Jurkat, Clone E6-1 (cell line): Measurements from ENCODE around the gene NAV2.
"Not testable (repeated sequence)": the region's sequence is repeated elsewhere in the genome, so short reads cannot be mapped to it uniquely, and the experiment has no call there.

ENCODE experiments used
- DNase-seq: peaks from one replicate; pipeline ENCODE4 v3.0.0-alpha.2; 2011; ENCODE audit warnings: low read depth, low spot score
- H3K4me3 ChIP-seq: 2 replicates; pipeline ENCODE4 v1.5.1; 2011; ENCODE audit warnings: mild to moderate bottlenecking, low read length, control low read depth, moderate library complexity

NAV2 gene

GRCh38 chr11:19869466-19869865, 156.8 kb downstream of the NAV2 start:
- DNase-seq, result no peak

DNA sequence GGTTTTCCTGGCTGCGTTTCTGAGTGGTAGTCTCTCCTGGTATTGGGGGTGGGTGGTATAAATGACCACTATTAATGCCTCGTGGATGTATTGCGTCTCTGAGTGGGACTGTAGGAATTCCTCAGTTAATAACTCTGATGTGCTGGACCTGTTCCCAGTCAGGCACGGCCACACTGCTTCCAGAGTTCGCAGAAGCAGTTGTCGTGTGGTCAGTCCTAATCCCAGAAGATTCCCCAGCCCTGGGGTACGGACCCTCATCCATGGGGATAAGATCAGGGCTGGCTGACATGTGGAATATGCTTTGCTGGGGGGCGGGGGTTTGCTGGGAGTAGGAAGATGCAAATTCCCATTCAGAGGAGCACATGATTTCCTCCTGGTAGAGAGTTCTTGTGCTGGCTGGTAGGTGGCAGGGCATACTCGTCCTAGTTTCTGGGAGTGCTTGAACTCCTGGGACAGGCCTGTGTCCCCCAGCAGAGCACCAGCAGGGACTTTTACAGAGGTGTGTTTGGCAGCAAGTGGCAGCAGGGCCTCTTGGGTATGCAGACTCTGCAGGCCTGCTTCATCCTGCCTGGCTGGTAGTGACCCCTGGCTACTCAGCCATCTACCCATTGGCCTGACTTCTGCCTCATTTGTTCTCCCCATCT, 157.4 kb downstream of the NAV2 start:
- no peak for DNase-seq
- no peak overlapping the region for H3K4me3 ChIP-seq

More at GRCh38 chr11:19869466-19869865, 156.8 kb downstream of the NAV2 start:
- no peak overlapping the region for H3K4me3 ChIP-seq

DNA sequence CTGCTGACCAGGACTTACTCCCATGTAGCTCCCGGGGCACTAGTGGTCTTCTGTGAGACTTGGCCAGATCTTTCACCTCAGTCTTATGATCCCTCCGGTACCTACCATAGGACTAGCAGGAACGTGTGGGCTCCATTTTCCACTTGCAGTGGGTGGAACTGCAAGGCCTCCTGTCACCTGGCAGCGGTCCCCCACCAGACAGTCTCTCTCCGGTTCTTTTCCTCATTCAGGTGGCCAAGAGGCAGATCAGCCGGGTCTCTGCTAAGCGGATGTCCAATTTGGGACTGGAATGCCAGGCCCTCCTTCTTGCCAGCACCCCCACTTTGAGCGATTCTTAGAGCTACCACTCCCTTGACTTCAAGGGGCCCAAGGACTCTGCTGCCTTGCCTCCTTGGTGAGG, 158.9 kb downstream of the NAV2 start:
- DNase-seq, result no peak
- no peak overlapping the region for H3K4me3 ChIP-seq

DNA sequence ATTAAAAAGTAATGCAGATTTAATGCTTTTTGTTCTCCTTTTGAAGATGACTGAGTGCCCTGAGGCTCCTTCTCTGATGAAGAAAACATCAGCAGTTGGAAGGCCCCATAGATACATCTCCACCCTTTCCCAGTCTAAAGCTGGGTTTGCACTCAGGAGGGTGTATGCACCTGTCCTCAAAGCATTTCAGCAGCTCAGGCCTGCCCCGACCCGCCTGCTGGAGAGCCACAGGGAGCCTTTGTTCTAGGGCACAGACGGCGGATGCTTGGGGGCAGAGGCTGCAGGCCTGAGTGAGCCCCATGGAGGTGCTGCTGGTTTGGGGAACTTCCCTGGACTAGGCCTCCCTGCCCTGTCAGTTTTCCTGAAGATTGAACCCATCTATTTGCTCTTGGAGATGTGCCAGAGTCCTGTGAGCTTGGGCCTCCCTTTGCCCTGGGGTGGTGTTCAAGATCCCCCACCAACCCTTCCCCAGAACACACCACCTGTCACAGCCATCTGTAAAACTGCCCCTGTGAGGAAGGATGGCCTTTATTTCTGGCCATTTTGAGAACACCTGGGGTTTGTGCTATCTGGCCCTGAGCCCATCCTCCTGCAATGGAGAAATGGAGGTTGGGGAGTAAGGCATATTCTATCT, 160.0 kb downstream of the NAV2 start:
- DNase-seq, result no peak
- no peak overlapping the region for H3K4me3 ChIP-seq

- no peak overlapping the region for H3K4me3 ChIP-seq
- no peak for DNase-seq
Measured at GRCh38 chr11:19873730-19874129, 161.1 kb downstream of the NAV2 start.

DNA sequence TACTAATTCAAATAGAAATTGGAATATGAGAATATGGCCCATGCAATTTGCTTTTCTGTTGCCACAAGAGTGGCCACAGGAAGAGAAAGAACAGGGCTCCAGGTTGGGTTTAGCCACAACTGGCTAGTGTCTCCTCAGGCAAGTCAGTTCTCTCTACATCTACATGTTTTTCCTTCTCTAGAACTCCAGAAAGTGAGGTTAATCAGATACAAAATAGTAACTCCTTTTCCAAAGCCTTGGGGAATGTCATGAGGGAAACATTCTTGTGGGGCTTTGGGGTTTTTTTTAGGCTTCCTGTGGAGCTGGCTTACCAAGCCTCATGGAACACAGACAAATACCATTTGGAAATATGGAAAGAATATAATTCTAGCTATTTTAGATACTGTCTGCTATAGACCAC, 161.6 kb downstream of the NAV2 start:
- no peak overlapping the region for H3K4me3 ChIP-seq
- DNase-seq, result no peak

DNA sequence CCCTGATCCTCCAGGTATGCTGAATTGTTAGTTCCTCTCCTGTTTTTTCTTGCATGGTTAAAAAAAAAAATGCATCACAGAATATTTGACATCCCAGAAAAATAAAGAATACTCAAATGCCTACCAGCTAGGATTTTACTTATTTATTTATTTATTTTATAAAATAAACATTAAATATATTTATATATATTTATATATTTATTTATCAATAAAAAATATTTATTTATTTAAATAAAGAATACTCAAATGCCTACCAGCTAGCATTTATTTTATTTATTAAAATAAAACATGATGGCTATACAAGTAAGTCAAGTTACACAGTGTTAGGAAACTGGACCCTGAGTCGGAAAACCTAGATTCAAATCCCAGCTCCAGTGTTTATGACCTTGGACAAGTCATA, 164.1 kb downstream of the NAV2 start:
- no peak for DNase-seq

DNA sequence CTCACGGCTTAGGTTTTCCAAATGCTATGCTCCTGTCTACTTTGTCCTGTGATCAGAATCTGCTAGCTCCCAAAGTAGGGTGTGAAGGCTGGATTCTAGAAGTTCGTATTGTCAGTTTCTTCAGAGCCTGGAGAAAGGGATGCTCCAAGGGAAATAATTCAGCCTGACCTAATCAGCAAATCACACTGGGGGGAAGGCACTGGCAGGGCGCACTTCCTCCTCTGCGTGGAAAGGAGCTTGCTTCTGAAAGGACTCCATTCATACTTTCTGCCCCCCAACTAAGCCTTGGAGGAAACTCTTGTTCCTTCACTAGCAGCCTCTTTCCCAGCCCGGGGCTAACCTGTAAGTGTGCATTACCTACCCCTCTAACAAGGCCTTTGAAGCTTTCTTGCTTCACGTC, 165.9 kb downstream of the NAV2 start:
- DNase-seq, result no peak

More for the DNA sequence above, 164.1 kb downstream of the NAV2 start:
- no peak overlapping the region for H3K4me3 ChIP-seq

DNA sequence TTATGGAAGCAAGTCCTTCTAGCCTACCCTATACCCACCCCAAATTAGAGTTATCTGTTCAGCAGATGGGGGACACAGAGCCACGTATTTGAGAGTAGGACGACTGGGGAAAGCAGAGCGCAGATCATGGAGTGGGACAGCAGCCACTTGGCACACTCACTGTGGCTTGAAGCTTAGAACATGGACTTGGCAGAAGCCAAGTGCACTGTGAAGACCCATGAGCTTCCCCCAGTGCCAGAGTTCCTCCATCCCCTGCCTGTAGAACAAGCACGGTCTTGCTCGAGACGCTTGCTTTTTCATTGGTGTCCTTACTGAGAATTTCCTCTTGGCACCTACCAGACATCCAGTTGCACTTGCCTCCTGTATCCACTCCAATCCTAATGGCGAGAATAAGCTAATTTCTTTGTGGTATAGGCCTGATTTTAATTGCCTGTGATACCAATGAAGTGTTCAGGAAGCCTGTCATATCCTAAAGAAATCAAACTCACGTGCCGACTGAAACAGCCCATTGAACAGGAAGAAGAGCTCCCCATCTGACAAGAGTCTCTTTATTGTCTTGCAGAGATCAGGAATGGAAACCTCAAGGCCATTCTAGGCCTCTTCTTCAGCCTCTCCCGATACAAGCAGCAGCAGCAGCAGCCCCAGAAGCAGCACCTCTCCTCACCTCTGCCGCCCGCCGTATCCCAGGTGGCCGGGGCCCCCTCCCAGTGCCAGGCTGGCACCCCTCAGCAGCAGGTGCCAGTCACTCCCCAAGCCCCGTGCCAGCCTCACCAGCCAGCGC, 166.9 kb downstream of the NAV2 start:
- no peak for DNase-seq
- H3K4me3 ChIP-seq, result no peak overlapping the region

More for the DNA sequence above, 165.9 kb downstream of the NAV2 start:
- no peak overlapping the region for H3K4me3 ChIP-seq

DNA sequence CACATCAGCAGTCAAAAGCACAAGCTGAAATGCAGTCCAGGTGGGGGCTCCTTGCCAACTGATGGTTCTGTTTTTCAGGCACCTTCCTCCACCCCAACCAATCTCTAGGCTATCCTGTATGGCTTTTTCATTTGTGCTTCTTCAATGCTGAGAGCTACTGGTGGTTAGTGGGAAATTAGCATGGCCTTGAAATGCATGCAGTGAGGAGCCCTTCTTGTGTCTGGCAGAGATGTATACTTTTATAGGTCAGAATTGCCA, 167.4 kb downstream of the NAV2 start:
- DNase-seq, result no peak
- no peak overlapping the region for H3K4me3 ChIP-seq

- no peak for DNase-seq
- no peak overlapping the region for H3K4me3 ChIP-seq
Measured at GRCh38 chr11:19881177-19881576, 168.5 kb downstream of the NAV2 start.

GRCh38 chr11:19882356-19882755, 169.7 kb downstream of the NAV2 start:
- no peak for DNase-seq
- no peak overlapping the region for H3K4me3 ChIP-seq

DNA sequence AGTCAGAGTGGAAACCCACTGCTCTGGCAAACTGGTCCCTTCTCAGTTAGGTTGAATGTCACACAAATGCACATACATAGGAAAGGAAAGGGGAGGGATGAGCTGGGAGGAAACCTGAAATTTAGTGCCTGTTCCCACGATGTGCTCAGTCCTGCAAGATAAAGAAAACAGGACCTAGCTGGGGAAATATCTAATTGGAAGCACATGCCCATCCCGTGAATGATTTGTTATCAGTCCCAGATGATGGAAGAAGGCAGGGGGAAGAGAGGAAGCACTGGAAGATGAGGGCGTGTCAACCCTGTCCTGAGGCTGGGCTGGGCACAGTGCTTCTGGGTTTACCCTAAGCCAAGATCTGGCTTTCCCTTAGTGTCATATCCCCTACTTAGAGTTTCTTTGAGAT, 173.9 kb downstream of the NAV2 start:
- no peak overlapping the region for H3K4me3 ChIP-seq
- no peak for DNase-seq

DNA sequence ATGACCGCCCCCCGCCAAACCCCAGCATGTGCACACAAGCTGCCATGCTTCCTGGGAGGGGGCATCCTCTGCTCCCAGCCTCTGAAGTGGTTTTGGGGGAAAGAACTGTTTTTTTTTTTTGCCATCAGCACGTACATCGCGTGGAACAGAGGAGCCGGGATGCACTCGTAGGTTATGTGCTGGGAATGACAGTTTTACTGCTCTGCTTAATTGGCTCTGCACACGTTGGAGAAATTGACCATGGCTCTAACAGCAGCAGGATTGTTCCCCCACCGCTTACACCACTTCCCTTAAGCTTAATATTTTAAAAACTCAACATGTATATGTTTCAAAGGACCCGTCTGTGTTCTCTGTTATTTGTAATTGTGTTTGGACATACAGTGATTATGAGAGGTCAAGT, 175.2 kb downstream of the NAV2 start:
- H3K4me3 ChIP-seq, result no peak overlapping the region
- DNase-seq, result no peak

GRCh38 chr11:19889531-19889930, 176.9 kb downstream of the NAV2 start:
- H3K4me3 ChIP-seq, result no peak overlapping the region
- no peak for DNase-seq

GRCh38 chr11:19890308-19890707, 177.7 kb downstream of the NAV2 start:
- DNase-seq, result no peak
- H3K4me3 ChIP-seq, result no peak overlapping the region

DNA sequence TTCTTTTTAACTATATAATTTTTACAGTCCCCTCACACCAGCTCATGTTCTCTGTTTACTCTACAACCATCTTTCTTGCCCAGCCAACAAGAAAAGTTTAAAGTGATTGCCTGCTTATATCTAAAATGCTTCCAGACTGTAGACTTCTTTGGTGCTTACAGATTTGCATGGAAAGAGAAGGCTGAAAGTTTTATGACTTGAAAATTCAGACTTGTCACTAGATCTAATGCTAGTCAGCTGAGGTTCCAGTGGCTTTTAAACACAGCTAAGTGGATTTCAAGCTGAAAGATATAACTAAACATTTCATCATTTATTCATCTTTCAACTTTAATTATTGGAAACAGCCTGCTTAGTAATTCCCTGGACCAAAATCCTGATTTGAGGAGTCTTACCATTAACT, 178.4 kb downstream of the NAV2 start:
- no peak for DNase-seq

DNA sequence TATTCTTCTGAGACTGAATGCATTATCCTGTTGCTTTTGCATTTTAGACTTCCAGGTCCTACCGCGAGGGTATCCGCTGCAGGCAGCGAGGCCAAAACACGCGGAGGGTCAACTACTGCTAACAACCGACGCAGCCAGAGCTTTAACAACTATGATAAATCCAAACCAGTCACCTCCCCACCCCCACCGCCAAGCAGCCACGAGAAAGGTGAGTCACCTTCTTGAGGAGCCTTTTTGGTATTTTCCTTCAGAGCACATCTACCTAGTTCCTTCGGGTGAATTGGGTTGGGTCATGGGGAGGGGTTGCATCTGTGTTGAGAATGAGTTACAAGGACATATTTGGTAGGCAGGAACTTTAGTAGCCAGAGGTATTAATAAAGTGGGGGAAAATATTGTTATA, 179.8 kb downstream of the NAV2 start:
- no peak for DNase-seq

More for the DNA sequence above, 178.4 kb downstream of the NAV2 start:
- H3K4me3 ChIP-seq, result no peak overlapping the region

DNA sequence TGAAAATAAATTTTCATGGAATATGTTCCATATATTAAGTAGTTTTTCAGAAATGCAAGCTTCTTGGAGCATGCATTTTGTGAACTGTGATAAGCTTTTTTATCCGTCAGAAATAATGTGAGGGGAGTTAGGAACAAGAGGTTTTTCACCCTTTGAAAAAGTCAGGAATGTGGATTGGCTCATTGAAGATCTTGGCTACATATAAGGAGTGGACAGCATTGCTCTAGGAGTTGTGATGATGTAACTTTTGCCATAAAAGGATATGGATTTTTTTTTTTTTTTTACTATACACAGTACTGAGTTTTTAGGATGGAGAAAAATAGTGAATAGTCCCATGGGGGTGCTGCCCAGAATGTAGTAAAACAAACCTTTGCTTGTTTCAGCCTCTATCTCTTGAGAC, 180.2 kb downstream of the NAV2 start:
- H3K4me3 ChIP-seq, result no peak overlapping the region
- no peak for DNase-seq

More for the DNA sequence above, 179.8 kb downstream of the NAV2 start:
- H3K4me3 ChIP-seq, result no peak overlapping the region

DNA sequence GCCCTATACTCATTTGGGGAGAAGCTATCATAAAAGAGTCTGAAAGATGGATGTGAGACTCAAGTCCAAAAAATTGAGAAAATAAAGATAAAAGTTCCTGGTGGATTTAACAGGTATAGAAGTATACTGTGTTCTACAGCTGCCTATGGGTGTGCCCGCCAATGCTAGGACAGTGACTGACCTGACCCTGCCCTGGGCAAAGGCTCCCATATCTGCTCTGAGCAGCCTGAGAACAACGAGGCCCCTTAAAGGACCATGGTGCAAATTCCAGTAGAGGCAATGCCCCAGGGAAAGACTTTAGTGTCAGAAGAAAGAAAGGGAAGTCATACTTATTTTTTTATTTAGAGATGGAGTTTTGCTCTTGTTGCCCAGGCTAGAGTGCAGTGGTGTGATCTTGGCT, 181.8 kb downstream of the NAV2 start:
- no peak for DNase-seq
- no peak overlapping the region for H3K4me3 ChIP-seq

DNA sequence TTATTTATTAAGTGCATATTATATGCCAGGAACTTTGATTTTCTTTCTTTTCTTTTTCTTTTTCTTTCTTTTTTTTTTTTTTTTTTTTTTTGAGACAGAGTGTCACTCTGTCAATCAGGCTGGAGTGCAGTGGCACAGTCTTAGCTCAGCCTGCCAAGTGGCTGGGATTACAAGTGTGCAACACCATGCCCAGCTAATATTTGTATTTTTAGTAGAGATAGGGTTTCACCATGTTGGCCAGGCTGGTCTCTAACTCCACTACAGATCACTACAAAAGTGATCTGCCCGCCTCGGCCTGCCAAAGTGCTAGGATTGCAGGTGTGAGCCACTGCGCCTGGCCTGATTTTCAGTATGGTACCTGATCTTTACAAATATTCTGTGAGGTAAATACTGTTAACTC, 182.4 kb downstream of the NAV2 start:
- H3K4me3 ChIP-seq, DNase-seq: not testable (repeated sequence)
